Tibial artery (tissue), 4 donors: ENCODE results near the gene RHOJ.
"Not testable (repeated sequence)": the region's sequence is repeated elsewhere in the genome, so short reads cannot be mapped to it uniquely, and the experiment has no call there.

Experiments used
- DNase-seq, 2 donors: peaks; one replicate each; pipeline ENCODE4 v3.0.0-alpha.2; 2019
- H3K27ac ChIP-seq, 2 donors: fragments of 200-600 bp; sonication (generic) in 1 of 2; 1 replicate in 1 of 2; 2 replicates in 1 of 2; pipeline ENCODE4 v1.5.1; 2018 to 2019; ENCODE audit warnings: mild to moderate bottlenecking in 1 of 2
- H3K27me3 ChIP-seq, 2 donors: fragments of 200-600 bp; sonication (generic) in 1 of 2; one replicate each; pipeline versions ENCODE4 v1.5.1 to v1.6.0; 2016 to 2019
- H3K36me3 ChIP-seq, 3 donors: fragments of 200-600 bp; sonication (generic) in 2 of 3; one replicate each; pipeline ENCODE4 v1.5.1; 2016 to 2019; ENCODE audit warnings: mild to moderate bottlenecking in 2 of 3
- H3K4me1 ChIP-seq, 4 donors: fragments of 200-600 bp; sonication (generic) in 2 of 4; 1 replicate in 3 of 4; 2 replicates in 1 of 4; pipeline ENCODE4 v1.5.1; 2016 to 2019
- H3K4me3 ChIP-seq, 2 donors: fragments of 200-600 bp; sonication (generic) in 1 of 2; 1 replicate in 1 of 2; 2 replicates in 1 of 2; pipeline ENCODE4 v1.5.1; 2018 to 2019; ENCODE audit warnings: mild to moderate bottlenecking in 2 of 2
- H3K9me3 ChIP-seq, 3 donors: fragments of 200-600 bp; sonication (generic) in 1 of 3; one replicate each; pipeline ENCODE4 v1.5.1; 2016 to 2019
- intact Hi-C: fragments of 100-400 bp; cut with DNase I; formaldehyde crosslinking; loops from one replicate; pipeline ENCODE4 v1.15.0; 2023; ENCODE audit warnings: low total_unique reads
- TF ChIP-seq, protein P1 (sequence below), 2 experiments: fragments of 200-600 bp in 1 of 2; fragments of 450-650 bp in 1 of 2; IDR thresholded peaks; one replicate each; pipeline ENCODE4 v1.5.1; 2017 to 2019; ENCODE audit warnings: antibody characterized with exemption in 2 of 2, mild to moderate bottlenecking in 1 of 2, moderate library complexity in 1 of 2

Gene RHOJ

DNA sequence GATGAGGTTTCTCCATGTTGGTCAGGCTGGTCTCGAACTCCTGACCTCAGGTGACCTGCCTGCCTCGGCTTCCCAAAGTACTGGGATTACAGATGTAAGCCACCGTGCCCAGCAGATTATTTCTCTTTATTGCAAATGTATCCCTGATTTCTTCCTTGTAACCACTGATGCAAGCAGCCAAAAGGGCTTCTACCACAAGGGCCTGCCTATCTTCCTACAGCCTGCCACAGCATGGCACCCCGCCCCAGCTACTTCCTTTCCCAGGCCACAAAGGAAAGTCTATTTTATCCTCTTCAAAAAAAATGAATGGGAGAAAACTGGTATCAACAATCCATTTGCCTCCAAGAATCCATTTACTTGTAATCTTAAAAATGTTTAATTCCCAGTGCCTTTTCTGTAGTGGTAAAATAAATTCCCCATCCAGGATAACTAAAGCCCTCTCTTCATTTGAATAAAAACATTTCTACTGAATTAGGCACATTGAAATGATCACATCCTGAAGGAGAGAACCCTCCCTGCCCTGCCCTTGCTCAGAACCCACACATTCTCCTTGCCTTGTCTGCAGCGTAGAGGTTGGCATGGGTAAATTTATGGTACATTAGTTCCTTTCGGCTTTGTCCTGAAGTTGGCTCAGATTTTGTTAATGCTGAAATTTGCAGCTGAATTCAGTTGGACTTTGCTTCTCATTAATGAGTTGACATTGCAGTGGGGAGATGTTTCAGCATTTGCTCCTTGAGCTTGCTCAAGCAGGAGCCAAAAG, 95.3 kb downstream of the RHOJ start:
- TF ChIP-seq, protein P1, sequence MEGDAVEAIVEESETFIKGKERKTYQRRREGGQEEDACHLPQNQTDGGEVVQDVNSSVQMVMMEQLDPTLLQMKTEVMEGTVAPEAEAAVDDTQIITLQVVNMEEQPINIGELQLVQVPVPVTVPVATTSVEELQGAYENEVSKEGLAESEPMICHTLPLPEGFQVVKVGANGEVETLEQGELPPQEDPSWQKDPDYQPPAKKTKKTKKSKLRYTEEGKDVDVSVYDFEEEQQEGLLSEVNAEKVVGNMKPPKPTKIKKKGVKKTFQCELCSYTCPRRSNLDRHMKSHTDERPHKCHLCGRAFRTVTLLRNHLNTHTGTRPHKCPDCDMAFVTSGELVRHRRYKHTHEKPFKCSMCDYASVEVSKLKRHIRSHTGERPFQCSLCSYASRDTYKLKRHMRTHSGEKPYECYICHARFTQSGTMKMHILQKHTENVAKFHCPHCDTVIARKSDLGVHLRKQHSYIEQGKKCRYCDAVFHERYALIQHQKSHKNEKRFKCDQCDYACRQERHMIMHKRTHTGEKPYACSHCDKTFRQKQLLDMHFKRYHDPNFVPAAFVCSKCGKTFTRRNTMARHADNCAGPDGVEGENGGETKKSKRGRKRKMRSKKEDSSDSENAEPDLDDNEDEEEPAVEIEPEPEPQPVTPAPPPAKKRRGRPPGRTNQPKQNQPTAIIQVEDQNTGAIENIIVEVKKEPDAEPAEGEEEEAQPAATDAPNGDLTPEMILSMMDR (IDR thresholded peaks at IDR 0.05): no peak
- intact Hi-C loops: no loop called here
- Histone ChIP-seq H3K9me3 (no peaks in the 10 kb centered on the region), H3K4me3 (no peak overlapping the region), H3K36me3 (no peaks in the 10 kb centered on the region), H3K4me1 (peaks cover 0 to 14% (median 8%) of the 10 kb centered on the region in 4 donors), H3K27me3 (peaks cover 0 to 8% of the 10 kb centered on the region in 2 donors), H3K27ac (no peak overlapping the region)
- no peak for DNase-seq

DNA sequence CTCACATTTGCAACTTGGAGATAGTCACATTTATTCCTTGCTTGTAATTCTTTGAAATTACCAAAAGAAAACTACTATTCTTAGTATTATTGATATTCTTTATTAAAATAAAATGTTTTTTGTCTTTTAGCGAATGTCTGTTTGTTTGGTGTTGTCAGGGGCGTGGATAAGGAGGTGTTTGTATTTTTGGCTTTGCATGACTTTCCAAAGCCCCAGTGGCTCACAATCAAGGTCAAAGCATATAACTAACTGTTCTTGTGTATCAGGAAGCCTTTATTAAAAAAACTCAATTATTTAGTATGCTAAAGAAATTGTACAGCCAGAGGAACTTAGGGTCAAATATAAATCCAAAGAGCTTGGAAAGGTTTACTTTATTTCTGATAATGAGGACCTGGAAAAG, 96.6 kb downstream of the RHOJ start:
- H3K27me3 ChIP-seq: peaks cover 0 to 8% of the 10 kb centered on the region in 2 donors
- no peak overlapping the region for H3K27ac ChIP-seq
- H3K4me3 ChIP-seq: no peak overlapping the region
- peaks cover 0 to 9% (median 4%) of the 10 kb centered on the region in 4 donors for H3K4me1 ChIP-seq
- H3K36me3 ChIP-seq: no peaks in the 10 kb centered on the region
- no peak for DNase-seq
- no peaks in the 10 kb centered on the region for H3K9me3 ChIP-seq
- intact Hi-C loops: no loop called here
- TF ChIP-seq, protein P1 (IDR thresholded peaks at IDR 0.05): no peak

DNA sequence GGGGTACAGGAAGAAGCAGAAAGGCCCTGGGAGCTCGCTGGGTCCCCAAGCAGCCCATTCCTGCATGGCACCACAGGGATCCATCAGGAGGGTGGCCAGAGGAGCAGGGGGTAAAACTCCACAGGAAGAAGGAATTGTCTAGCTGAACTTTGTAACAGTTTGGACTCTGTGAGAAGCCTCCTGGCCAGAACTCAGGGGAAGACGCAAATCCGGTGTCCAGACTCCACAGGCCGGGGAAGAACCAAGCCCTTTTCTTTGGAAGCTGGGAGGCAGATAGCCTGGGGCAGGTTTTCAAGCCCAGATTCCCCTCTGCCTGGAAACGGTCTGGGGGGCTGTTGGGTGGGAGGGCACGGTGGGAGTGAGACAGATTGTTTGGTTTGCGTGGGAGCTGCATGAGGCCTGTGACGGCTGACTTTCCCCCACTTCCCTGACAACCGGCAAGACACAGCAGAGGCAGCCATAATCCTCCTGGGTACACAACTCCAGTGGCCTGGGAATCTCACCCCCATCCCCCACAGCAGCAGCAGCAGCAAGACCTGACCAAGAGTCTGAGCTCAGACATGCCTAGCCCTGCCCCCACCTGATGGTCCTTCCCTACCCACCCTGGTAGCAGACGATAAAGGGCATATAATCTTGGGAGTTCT, 97.8 kb downstream of the RHOJ start:
- intact Hi-C loops: no loop called here
- Histone ChIP-seq H3K4me1 (peaks cover 0 to under 1% (median 0%) of the 10 kb centered on the region in 4 donors), H3K27me3 (peaks cover 0 to 8% of the 10 kb centered on the region in 2 donors), H3K27ac (no peak overlapping the region), H3K4me3 (no peak overlapping the region), H3K9me3 (no peaks in the 10 kb centered on the region), H3K36me3 (no peaks in the 10 kb centered on the region)
- TF ChIP-seq, protein P1 (IDR thresholded peaks at IDR 0.05): no peak
- DNase-seq: no peak

DNA sequence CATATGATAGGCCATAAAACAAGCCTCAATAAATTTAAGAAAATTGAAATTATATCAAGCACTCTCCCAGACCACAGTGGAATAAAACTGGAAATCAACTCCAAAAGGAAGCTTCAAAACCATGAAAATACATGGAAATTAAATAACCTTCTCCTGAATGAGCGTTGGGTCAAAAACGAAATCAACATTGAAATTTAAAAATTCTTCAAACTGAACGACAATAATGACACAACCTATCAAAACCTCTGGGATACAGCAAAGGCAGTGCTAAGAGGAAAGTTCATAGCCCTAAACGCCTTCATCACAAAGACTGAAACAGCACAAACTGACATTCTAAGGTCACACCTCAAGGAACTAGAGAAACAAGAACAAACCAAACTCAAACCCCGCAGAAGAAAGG, 100.2 kb downstream of the RHOJ start:
- not testable (repeated sequence) for DNase-seq

DNA sequence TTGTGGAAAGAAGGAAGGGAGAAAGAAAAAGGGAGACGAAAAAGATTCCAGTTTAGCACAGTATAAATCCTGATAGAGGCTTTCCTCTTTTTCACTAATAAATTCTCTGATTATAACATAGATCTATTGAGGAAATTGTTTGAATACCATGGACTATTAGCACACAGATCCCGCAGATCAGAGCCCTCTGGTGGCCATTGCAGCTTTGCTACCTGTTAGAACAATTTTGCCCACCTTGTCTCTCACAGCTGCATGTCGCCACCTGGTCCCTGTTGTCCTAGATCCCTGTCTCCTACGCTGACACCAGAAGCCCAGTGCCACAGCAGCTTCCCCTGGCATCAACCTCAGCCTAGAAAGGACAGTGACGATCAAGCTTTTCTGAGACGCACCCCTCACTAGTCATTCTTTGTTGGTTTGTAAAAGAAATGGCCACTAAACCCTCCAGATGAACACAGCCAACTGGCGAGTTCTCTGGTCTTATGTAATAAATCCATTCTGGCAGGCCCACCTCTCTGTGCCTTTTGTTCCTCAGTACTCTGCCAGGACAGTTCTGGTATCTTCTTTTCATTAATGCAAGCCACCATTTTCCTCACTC, 104.6 kb downstream of the RHOJ start:
- DNase-seq: no peak
- H3K9me3 ChIP-seq: no peaks in the 10 kb centered on the region
- H3K4me3 ChIP-seq: no peak overlapping the region
- no peaks in the 10 kb centered on the region for H3K36me3 ChIP-seq
- TF ChIP-seq, protein P1 (IDR thresholded peaks at IDR 0.05): peak in 1 of 2 experiments; percentile 20
- no peak overlapping the region for H3K27ac ChIP-seq
- peaks cover 0 to 4% of the 10 kb centered on the region in 2 donors for H3K27me3 ChIP-seq
- intact Hi-C loops: no loop called here
- no peaks in the 10 kb centered on the region for H3K4me1 ChIP-seq

More for the DNA sequence above, 100.2 kb downstream of the RHOJ start:
- H3K27ac ChIP-seq, H3K4me1 ChIP-seq, H3K4me3 ChIP-seq, H3K9me3 ChIP-seq, intact Hi-C loops, H3K27me3 ChIP-seq, H3K36me3 ChIP-seq: not testable (repeated sequence)

DNA sequence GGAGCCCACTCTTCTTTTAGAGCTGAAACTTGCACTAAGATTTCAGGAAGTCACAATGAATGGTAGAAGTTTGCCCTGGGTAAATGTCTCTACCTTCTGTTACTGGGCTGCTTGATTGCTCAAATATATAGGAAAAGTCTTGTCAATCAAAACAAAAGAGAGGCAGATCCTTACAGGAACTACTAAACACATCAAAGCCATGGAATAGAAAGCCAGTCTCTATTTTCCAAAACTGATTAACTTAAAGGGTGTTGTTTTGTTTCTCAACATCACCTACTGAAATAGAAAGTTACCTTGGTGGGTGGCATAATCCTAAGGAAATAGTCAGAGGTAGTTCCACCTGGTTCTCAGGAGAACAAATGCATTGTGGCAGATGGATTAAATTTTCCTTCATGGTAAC, 114.6 kb downstream of the RHOJ start, which contains the start of gene GPHB5:
GPHB5 (minus strand) TSS at position 101 of the 400 bp plus-strand sequence. CDS start 1,086 bp downstream, outside the sequence.
- intact Hi-C loops: no loop called here
- no peak for DNase-seq
- TF ChIP-seq, protein P1 (IDR thresholded peaks at IDR 0.05): no peak
- H3K27ac ChIP-seq: no peak within 1 kb of the TSS
- no peaks in the 10 kb centered on the region for H3K9me3 ChIP-seq
- H3K36me3 ChIP-seq: no peaks in the 10 kb centered on the region
- no peak within 1 kb of the TSS for H3K4me3 ChIP-seq
- no peaks in the 10 kb centered on the region for H3K27me3 ChIP-seq
- H3K4me1 ChIP-seq: no peaks in the 10 kb centered on the region
